ENCODE data around the gene SDK1.

- TF ChIP-seq YY1 (IDR thresholded peaks at IDR 0.05) (no peak), CTCF (IDR thresholded peaks at IDR 0.05; ENCODE audit: low read depth, low read length, missing input control) (no peak)
Measured at GRCh38 chr7:4098169-4098568, 797.1 kb downstream of the SDK1 start.

All from liver (tissue), 2 donors.